RPMI7951 (cell line): Measurements from ENCODE around the gene HSPB8. TPM values are rescaled to one million over a fixed set of nuclear protein-coding genes. Genes with fewer than 3 reads are reported as not detected.

Experiments used
- DNase-seq: peaks from one replicate; pipeline ENCODE4 v3.0.0-alpha.2; 2012; ENCODE audit warnings: low read depth
- total RNA-seq: library from RNA; depleted of rRNA; stranded (reverse); fragments of >200 nt; shearing (Covaris generic); gene quantifications from 2 replicates; pipeline ENCODE4 v1.2.3, GENCODE V29; 2014; rRNA removed

HSPB8 gene, protein sequence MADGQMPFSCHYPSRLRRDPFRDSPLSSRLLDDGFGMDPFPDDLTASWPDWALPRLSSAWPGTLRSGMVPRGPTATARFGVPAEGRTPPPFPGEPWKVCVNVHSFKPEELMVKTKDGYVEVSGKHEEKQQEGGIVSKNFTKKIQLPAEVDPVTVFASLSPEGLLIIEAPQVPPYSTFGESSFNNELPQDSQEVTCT
- total RNA-seq, result 2.5 and 2.9 TPM in 2 replicates

DNA sequence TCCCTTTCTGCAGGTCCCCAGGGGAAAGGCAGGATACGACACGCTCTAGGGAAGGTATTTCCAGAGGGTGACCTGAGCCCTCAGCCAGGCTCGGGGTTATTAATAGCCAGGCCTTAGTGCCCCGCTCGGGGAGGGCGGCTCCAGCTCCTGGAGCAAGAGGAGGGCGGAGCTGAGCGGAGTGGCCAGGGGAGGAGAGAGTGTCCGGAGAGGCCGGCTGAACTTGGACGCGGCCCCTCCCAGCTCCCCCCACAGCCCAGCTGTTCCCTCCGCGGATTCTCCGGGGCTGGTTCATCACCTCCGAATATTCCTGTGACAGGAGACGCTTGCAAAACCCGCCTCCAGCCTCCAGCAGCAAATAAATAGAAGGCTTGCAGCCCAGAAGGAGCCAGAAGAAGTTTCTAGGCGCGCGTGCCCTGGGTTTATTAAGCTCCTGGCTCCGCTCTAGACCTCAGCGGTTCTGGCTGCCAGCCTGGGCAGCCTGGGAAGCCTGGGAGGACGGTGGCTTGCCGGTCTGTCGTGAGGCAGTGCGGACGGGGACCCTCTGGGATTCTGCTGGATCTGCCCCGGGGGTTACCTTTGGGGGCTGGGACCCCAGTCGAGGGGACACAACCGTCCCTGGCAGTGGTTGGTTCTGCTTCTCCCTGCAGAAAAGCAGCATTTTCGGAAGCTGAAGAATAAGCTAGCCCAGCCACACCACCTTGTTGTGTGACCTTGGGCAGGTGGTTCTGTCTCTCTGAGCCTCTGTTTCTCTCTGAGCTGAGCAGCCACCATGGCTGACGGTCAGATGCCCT lies at the start of gene HSPB8:
Gene HSPB8, plus strand, starts transcription at position 388 of the 791 bp plus-strand sequence. Its CDS starts 382 bp downstream, at position 770.
- DNase-seq, result peak; percentile 75

DNA sequence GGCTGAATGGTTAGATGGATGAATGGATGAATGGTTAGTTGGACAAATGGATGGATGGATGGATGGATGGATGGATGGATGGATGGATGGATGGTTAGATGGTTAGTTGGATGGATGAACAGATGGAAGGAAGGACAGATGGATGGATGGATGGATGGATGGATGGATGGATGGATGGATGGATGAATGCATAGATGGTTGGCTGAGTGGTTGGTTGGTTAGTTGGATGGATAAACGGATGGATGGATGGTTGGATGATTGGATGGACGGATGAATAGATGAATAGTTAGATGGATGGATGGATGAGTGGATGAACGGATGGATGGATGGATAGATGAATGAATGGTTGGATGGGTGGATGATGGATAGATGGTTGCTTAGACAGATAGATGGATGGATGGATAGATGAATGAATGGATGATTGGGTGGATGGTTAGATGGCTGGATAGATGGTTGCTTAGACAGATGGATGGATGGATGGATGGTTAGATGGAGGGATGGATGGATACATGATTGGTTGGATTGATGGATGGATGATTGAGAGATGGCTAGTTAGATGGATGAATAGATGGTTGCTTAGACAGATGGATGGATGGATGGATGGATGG lies 48.8 kb upstream of the HSPB8 start:
- DNase-seq, result no peak

DNA sequence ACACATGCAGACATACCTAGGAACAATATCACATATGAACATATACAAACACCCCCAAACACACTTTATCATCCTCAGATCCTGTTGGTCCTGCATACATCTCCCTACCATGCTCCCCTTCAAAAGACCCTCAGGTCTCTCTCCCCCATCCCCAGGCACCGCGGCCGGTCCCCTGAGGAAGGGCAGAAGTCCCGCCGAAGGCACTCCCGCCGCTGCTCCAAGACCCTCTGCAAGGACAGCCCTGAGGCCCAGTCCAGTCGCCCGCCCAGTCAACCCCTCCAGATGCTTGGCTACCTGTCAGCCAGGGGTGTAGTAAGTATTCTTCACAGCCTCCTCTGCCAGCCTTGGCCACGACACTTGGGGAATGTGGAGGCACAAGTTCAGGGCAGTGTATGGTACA lies 48.2 kb upstream of the HSPB8 start:
- no peak for DNase-seq

DNA sequence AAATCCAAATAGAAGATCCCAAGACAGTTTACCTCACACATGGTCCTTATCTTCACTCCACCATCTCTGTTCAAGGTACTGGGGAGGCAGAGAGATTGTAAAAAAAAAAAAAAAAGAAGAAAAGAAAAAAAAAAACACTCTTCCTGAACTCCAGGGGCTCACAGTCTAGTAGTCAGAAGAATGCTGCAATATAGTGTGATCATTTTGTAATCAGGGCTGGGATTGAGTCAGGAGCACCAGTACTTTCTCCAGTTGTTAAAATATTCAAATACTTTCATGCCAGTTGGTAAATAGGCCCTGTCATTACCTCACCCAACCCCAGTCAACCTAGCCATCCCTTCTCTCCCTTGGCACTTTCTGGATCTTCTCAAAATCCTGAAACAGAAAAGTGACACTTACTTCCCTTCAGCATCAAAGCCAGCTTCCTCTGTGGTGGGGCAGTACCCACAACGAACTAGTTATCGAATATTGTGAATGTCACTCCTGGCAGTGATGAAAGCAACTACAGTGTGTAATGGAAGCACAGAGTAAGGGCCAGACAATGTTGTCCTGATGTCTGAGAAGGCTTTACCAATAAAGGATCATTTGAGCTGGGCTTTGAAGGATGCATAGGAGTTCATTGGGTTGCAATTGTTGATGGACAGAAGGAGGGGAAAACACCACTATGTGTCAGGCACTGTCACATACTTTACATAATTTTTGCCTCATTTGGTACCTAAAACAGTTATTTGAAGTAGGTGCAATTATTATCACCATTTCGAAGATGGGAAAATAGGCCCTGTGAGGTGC lies 44.3 kb upstream of the HSPB8 start:
- no peak for DNase-seq

DNA sequence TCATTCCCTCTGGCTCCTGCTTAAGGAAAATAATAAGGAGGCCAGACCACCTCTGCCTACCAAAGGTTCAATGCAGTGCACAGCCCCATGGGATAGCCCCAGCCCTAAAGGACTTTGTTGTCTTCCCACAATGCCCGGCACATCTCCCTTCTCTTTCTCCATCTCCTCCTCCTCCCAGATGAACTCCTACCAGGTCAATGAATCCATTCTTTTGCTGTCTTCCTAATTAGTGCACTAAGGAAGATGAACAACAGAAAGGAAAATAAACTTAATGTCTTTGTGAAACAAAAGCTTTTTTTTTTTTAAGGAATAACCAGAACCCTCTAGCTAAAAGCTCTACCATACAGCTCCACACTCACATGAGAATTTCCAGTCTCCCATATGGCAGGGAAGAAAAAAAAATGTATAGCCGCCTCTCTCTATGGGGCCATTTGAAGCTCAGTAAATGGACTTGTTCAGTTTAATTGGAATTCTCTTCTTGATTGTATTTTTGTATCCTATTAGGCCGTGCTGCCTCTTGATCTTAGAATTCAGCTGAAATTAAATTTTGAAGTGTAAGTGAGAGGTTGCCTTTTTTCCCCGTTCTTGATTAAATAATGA lies 41.8 kb upstream of the HSPB8 start:
- DNase-seq, result no peak

DNA sequence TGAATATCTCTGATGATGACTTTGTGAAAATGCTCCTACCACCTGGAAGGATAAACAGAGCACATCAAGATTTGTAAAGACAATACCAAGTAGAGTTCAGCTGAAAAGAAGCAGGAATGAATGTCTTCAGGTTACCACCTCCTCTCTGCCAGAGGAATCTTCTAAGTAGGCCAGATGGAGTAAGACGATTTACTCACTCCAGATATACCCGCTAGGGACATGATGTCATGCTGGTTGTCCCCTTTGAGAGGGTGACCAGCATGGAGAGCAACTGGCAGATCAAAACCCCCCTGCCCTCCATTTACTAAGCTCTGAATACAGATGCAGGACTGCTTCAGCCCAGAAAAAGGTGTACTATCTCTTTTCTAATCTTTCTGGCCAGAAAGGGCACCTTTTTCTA lies 39.3 kb upstream of the HSPB8 start:
- no peak for DNase-seq

DNA sequence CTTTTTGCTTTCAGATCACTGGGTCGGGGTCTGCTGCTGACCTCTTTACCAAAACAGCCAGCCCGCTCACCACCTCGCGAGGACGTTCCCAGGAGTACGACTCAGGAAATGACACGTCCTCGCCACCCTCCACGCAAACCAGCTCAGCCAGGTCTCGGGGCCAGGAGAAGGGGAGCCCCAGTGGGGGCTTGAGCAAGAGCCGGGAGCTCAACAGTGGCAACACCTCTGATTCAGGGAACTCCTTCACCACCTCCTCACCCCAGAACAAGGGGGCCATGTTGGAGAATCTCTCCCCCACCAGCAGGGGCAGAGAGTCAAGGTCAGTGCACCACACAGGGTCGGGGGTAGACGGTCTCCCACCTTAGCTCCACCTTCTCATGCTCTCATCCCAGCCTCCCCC lies 33.4 kb upstream of the HSPB8 start:
- no peak for DNase-seq

DNA sequence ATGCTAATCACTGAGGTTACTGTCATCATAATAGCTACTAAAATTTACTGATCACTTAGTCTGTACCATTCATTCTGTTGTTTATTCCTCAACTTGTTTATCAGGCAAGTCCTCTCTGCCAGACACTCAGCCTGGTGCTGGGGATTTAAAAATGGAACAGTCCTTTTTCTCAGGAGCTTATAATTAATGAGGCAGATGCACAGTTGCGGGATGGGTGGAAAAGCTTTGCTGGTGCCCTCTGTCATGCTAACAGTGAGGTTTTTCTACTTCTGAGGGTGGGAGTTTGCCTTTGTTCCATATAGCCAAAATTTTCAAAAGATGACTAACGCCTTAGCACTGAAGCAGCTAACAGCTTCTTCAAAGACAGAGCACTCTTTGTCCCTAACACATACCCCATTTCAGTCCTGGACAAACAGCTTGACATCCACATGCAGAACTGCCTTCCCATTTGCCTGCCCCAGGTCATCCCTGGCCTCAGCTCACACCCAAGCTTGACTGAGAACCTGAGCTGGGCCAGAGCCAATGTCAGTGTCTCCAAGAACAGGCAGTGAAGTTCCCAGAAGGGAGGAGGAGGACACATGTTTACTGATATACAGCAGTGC lies 30.8 kb upstream of the HSPB8 start:
- DNase-seq, result peak; percentile 1

DNA sequence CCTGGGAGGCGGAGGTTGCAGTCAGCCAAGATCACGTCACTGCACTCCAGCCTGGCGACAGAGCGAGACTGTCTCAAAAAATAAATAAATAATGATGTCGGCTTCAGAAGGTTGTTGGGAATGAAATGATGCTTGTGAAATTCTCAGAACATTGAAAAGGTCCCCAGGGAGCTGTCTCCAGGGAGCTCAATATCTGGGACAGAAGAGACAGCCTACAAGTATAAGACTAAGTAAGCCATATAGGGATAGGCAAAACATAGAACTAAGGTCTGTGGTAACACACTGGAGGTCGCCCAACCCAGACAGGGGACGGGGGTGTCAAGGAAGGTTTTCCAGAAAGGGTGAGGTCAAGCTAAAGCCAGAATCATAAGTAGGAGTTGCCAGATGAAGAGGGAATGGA lies 29.5 kb upstream of the HSPB8 start:
- DNase-seq, result no peak

DNA sequence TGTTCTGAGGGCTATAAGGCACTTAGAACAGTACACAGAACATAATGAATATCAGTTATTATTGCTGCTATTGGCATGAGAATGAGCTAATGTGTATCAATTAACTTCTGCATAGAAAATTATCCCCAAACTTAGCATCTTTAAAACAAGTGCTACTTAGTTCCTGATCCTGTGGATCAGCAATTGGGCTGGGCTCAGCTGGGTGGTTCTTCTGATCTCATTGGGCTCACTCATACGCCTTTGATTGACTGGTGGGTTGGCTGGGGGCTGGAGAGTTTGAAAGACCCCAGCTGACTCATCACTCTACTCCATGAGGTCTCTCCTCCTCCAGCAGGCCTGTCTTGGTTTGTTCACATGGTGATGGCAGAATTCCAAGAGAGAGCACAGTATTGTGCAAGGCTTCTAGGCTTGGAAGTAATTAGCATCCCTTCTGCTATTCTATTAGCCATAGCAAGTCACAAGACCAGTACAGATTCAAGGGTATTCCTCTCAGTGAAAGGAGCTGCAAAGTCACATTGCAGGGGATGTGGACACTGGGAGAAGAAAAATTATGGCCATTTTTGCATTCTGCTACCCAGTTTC lies 27.2 kb upstream of the HSPB8 start:
- DNase-seq, result no peak

DNA sequence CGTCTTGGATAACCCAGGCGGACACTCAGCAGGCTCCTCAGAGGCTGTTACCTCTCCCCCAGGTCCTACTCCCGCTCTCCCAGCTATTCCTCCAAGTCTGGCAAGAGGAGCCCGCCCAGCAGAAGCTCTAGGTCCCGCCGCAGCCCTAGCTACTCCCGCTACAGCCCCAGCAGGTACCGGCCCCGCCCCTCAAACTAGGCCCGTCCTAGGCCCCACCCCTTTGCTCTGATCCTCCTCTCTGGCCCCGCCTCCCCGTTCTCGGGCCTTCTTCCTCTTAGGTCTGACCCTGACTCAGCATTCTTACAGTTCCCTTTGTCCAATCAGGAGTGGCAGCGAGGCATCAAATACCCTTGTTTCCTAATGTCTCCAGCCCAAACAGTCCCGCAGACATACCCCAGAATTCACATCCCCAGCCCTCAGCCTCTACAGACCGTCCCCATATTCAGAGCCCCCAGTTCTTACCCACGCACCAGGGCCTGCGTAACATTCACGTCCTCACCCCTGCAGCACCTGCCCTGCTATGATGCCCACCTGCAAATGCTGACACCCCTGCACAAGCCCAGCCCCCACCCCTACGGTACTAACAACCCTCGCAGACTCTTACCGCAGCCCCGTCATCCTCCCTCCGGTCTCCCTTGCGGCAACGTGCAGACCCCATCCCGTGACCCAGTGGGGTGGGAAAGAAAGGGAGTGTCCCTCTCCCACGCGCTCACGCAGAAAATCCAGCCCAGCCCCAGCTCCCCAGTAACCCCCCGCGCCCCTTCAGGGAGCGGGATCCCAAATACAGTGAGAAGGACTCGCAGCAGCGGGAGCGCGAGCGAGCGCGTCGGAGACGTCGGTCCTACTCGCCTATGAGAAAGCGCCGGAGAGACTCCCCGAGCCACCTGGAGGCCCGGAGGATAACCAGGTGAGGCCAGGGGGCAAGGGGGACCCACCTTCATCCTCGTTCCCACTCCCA lies 25.0 kb upstream of the HSPB8 start:
- no peak for DNase-seq

DNA sequence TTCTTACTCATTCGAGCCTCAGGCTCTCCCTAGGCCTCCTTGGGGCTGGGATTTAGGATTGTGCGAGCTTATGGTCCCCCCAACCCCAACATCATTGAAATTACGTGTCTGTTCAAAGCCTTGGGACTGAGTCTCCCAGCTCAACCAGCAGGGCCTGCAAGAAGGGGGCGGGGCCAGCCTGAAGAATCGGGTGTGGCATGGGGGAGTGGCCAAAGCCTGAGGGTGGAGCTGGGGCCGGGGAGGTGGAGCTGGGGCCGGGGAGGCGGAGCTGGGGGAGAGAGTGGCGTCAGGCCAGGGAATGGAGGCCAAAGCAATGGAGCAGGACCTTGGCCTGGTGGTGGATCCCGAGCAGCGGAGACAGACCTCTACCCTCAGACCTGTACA lies 24.3 kb upstream of the HSPB8 start:
- DNase-seq, result no peak

DNA sequence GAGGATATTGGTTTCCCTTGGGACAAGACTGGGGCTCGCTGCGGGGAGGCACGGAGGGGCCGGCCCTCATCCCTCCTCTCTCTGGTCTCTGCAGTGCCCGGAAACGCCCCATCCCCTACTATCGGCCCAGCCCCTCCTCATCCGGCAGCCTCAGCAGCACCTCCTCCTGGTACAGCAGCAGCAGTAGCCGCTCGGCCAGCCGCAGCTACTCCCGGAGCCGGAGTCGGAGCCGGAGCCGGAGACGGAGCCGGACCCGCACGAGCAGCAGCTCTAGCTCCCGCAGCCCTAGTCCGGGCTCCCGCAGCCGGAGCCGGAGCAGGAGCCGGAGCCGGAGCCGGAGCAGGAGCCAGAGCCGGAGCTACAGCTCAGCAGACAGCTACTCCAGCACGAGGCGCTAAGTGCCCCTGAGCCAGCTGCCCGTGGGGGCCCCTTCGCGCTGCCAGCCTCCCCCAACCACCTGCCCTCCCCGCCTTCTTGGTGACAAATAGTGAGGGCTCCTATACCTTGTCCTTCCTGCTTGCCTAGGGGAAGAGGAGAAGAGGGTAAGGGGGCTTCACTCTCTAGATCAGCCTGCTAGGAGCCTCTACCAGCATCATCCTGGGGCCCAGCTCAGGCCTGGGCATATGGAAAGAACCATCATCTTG lies 22.2 kb upstream of the HSPB8 start:
- no peak for DNase-seq

DNA sequence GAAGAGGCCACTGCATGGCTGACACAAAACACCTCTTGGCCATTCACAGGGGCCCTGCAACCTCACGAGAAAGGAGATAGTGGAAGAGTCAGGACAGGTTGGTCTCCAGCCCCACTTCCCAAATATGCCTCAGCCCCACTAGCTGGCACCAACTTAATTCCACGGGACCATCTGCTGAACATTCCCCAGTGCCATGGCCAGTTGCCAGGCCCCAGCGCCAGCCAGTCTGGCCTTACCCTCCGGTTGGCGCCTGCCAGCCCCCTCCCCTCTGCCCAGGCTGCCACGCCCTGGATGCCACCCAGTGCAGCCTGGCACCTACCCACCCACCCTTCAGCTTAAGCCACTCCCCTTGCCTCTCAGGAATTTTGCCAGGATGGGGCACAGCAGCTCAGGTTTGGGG lies 21.2 kb upstream of the HSPB8 start:
- DNase-seq, result no peak

DNA sequence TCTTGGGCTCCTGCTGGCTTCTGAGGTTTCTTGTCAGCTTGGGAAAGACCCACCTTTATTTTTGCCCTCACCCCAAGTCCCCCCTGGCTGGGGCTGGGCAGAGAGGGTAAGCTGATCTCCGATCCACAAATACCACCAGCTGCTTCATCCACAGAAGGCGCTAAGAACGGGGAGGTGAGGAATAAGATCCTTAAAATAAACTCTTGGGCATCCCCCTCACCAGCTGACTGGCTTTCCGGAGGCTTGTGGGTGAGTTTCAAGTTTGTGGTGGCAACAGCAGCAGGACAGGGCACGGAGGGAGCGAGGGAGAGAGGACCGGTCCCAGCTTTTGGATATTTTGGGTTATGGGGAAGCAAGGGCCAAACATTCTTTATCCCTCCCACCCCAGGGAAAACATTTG lies 20.8 kb upstream of the HSPB8 start:
- DNase-seq, result no peak

DNA sequence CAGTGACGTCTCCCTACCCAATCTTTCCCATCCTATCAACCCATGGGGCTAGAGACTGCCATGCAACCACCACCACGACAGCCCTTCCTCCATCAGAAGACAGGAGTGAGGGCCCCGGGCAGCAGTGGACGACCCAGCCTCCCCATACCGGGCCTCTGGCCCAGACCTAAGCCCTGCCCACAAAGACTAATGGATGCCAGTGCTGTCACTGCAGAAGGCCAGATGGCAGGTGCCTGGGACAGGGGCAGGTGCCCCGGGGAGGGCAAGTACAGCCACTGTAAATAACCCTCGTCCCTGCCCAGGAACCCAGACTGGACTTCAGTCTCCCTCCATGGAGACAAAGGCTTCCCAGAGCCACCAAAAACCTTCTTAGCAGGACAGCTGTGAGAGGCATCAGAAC lies 20.3 kb upstream of the HSPB8 start:
- no peak for DNase-seq

DNA sequence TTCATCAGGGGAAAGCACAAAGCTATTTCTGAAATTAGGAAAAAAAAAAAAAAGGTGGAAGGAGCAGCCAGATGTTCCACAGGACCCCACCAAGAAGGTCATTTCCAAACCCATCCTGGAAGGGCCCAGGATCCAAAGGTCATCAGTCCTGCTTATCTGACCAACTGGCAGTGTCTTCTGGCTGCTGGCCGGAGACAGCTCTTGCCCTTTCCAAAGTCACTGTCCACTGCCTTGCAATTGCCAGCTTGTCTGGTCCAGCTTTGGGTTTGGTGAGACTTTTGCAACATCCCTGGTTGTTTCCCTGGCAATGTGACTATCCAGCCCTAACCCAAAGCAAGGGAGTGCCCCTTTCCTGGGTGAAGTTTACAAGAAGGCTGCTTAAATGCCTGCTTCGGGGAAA lies 18.9 kb upstream of the HSPB8 start:
- DNase-seq, result no peak

DNA sequence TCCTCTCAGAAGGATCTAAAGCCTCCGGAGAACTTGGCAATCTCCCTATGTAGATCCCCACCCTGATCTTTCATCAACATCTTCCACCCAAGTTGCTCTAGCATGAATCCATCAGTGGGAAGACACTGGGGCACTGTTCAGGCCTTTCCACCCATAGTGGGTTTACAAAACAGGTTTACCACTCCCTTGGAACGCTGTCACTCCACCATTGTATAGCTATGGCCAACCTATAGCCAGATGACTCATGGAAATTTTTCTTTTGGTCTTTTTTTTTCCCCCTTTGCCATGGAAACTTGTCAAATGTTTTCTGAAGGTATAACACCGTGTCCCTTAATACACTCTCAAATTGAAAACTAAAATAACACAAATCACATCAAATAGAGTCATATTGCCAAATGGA lies 10.8 kb upstream of the HSPB8 start:
- DNase-seq, result no peak

DNA sequence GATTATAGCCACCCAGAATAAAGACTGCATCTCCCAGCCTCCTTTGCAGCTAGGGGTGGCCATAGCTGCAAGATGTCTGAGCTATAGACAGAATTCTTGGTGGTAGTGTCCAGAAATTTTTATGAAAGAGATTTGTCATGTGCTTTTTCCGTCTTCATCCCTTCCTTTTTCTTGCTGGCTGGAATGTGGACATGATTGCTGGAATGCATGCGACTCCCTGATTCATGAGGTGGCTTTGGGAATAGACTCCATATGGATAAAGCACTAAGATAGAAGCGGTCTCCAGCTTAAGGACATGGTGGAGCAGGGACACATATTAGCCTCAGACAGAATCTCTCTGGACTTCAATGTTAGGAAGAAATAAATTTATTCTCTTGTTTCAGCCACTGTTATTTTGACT lies 10.0 kb upstream of the HSPB8 start:
- DNase-seq, result no peak

DNA sequence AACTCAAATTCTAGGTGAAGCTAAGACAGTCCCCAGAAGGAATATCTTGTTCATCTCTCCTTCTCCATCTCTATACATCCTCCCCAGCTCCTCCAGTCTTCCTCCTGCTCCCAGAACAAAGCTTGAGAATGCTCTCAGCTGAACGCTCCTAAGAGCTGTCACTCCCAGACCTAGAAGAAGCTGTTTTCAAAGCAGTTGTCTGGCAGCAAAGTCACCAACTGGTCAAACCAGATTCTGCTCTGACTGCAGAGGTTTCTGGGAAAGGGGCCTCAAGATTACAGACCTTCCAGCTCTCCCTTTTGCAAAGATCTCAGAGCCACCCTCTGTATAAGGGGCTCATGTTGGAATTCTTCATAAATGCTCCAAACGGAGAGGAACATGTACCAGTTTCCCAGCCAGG lies 9.6 kb upstream of the HSPB8 start:
- DNase-seq, result no peak
